DOHH2 (cell line): ENCODE results near the gene FGFR1OP2.

Source experiments
- H3F3A ChIP-seq: fragments of 200-600 bp; sonication (generic), shearing (Covaris generic); 2 replicates; pipeline ENCODE4 v1.6.0; 2016; ENCODE audit warnings: antibody characterized with exemption, mild to moderate bottlenecking; ENCODE audit not compliant: control insufficient read depth, insufficient read depth
- H3K27ac ChIP-seq: fragments of 200-600 bp; sonication (generic); 2 replicates; pipeline ENCODE4 v1.5.1; 2014; ENCODE audit warnings: low read depth, mild to moderate bottlenecking, low read length, moderate library complexity
- H3K27me3 ChIP-seq: fragments of 200-600 bp; sonication (generic); 2 replicates; pipeline ENCODE4 v1.6.1; 2014; ENCODE audit warnings: mild to moderate bottlenecking, low read length, mixed read lengths; ENCODE audit not compliant: control insufficient read depth
- H3K36me3 ChIP-seq: fragments of 200-600 bp; sonication (generic); 2 replicates; pipeline ENCODE4 v1.6.1; 2014; ENCODE audit warnings: mild to moderate bottlenecking, low read length, moderate library complexity, mixed read lengths; ENCODE audit not compliant: control insufficient read depth
- H3K4me1 ChIP-seq: fragments of 200-600 bp; sonication (generic); 2 replicates; pipeline ENCODE4 v1.6.1; 2014; ENCODE audit warnings: mild to moderate bottlenecking, low read length, mixed read lengths; ENCODE audit not compliant: control insufficient read depth
- H3K4me2 ChIP-seq: fragments of 200-600 bp; sonication (generic); 2 replicates; pipeline ENCODE4 v1.6.0; 2014; ENCODE audit warnings: mild to moderate bottlenecking, low read length, moderate library complexity
- H3K4me3 ChIP-seq: fragments of 200-600 bp; sonication (generic); 2 replicates; pipeline ENCODE4 v1.5.1; 2014; ENCODE audit warnings: mild to moderate bottlenecking, low read length, mixed read lengths
- H3K79me2 ChIP-seq: fragments of 200-600 bp; sonication (generic); 2 replicates; pipeline ENCODE4 v1.6.1; 2014; ENCODE audit warnings: mild to moderate bottlenecking, low read length, mixed read lengths; ENCODE audit not compliant: control insufficient read depth
- H3K9me2 ChIP-seq: fragments of 200-600 bp; sonication (generic); replicated peaks from 2 replicates; pipeline ENCODE4 v1.6.1; 2014; ENCODE audit warnings: mild to moderate bottlenecking, low read length, mixed read lengths; ENCODE audit not compliant: control insufficient read depth
- H3K9me3 ChIP-seq: fragments of 200-600 bp; sonication (generic); 2 replicates; pipeline ENCODE4 v1.6.1; 2014; ENCODE audit warnings: antibody characterized with exemption, low read length, mixed read lengths; ENCODE audit not compliant: control insufficient read depth, insufficient read depth
- H4K20me1 ChIP-seq: fragments of 200-600 bp; sonication (generic); 2 replicates; pipeline ENCODE4 v1.6.0; 2014; ENCODE audit warnings: low read depth, mild to moderate bottlenecking, antibody characterized with exemption, low read length, moderate library complexity; ENCODE audit not compliant: control insufficient read depth, insufficient read depth
- CTCF ChIP-seq: fragments of 200-600 bp; sonication (generic); IDR thresholded peaks from one replicate; pipeline ENCODE4 v1.5.1; 2014; ENCODE audit warnings: antibody characterized with exemption, mild to moderate bottlenecking, low read depth, low read length; ENCODE audit not compliant: poor library complexity, severe bottlenecking
- EZH2phosphoT487 ChIP-seq: fragments of 200-600 bp; sonication (generic); IDR thresholded peaks from 2 replicates; pipeline ENCODE4 v1.6.1; 2017; ENCODE audit warnings: borderline replicate concordance, mild to moderate bottlenecking, antibody characterized with exemption, low read length, moderate library complexity, mixed read lengths

The FGFR1OP2 gene

GRCh38 chr12:27009881-27010301, 71.6 kb downstream of the FGFR1OP2 start:
- Histone ChIP-seq H3K36me3 (no peaks in the 10 kb centered on the region), H3K4me3 (no peak overlapping the region), H4K20me1 (no peaks in the 10 kb centered on the region), H3K9me2 (no peaks in the 10 kb centered on the region), H3F3A (peaks cover 3% of the 10 kb centered on the region; the same call in 1 of the 2 replicates), H3K79me2 (peaks cover 45% of the 10 kb centered on the region), H3K9me3 (no peaks in the 10 kb centered on the region), H3K4me2 (no peak overlapping the region), H3K27me3 (no peaks in the 10 kb centered on the region), H3K4me1 (peaks cover 58% of the 10 kb centered on the region), H3K27ac (no peak overlapping the region)
- TF ChIP-seq CTCF (no peak), EZH2phosphoT487 (no peak)

- H4K20me1 ChIP-seq, result no peaks in the 10 kb centered on the region
- TF ChIP-seq EZH2phosphoT487 (no peak), CTCF (no peak)
- no peak overlapping the region for H3K27ac ChIP-seq
- peaks cover 61% of the 10 kb centered on the region for H3K4me1 ChIP-seq
- no peaks in the 10 kb centered on the region for H3K9me3 ChIP-seq
- peaks cover 40% of the 10 kb centered on the region for H3K79me2 ChIP-seq
- H3F3A ChIP-seq, result peaks cover 3% of the 10 kb centered on the region; the same call in 1 of the 2 replicates
- H3K4me3 ChIP-seq, result peak overlapping the region; percentile 78; the same call in 1 of the 2 replicates
- no peaks in the 10 kb centered on the region for H3K27me3 ChIP-seq
- peak overlapping the region; percentile 88 for H3K4me2 ChIP-seq
- no peaks in the 10 kb centered on the region for H3K9me2 ChIP-seq
- H3K36me3 ChIP-seq, result no peaks in the 10 kb centered on the region
Measured at GRCh38 chr12:27012239-27012981, 74.1 kb downstream of the FGFR1OP2 start.

- no peaks in the 10 kb centered on the region for H3K9me3 ChIP-seq
- H3K27ac ChIP-seq, result no peak overlapping the region
- no peaks in the 10 kb centered on the region for H3K9me2 ChIP-seq
- H3K4me3 ChIP-seq, result peak overlapping the region; percentile 78
- H3F3A ChIP-seq, result peaks cover 3% of the 10 kb centered on the region; the same call in 1 of the 2 replicates
- peaks cover 56% of the 10 kb centered on the region for H3K4me1 ChIP-seq
- H3K27me3 ChIP-seq, result no peaks in the 10 kb centered on the region
- TF ChIP-seq CTCF, result no peak
- no peak for TF ChIP-seq EZH2phosphoT487
- peaks cover 35% of the 10 kb centered on the region for H3K79me2 ChIP-seq
- H3K36me3 ChIP-seq, result no peaks in the 10 kb centered on the region
- H4K20me1 ChIP-seq, result no peaks in the 10 kb centered on the region
- peak overlapping the region; percentile 88 for H3K4me2 ChIP-seq
Measured at GRCh38 chr12:27012982-27013255, 74.6 kb downstream of the FGFR1OP2 start.
